Motor neuron (in vitro differentiated cells): ENCODE data around the gene KLK10. TPM values are rescaled to one million over a fixed set of nuclear protein-coding genes. Genes with fewer than 3 reads are reported as not detected.
"Not testable (repeated sequence)": the region's sequence is repeated elsewhere in the genome, so short reads cannot be mapped to it uniquely, and the experiment has no call there.

Experiments used
- ATAC-seq, 8 experiments: fragments of 200-7000 bp; cut with Tn5 transposase; replicated peaks in 6 of 8; 2 replicates each; pipeline ENCODE4 v1.8.0; 2021; ENCODE audit warnings: mild to moderate bottlenecking in 8 of 8, moderate library complexity in 8 of 8
- H3K27ac ChIP-seq, 2 donors: fragments of 250-450 bp; sonication (Bioruptor Pico); 2 replicates each; pipeline ENCODE4 v1.9.0; 2021; ENCODE audit warnings: antibody characterized with exemption in 2 of 2, mild to moderate bottlenecking in 2 of 2, moderate library complexity in 1 of 2
- H3K4me1 ChIP-seq, 2 donors: fragments of 250-450 bp; sonication (Bioruptor Pico); replicated peaks in 1 of 2; 2 replicates each; pipeline ENCODE4 v1.6.1; 2021; ENCODE audit warnings: antibody characterized with exemption in 2 of 2, mild to moderate bottlenecking in 2 of 2, moderate library complexity in 1 of 2
- H3K4me3 ChIP-seq, 5 donors: fragments of 250-450 bp; sonication (Bioruptor Pico); 2 replicates each; pipeline ENCODE4 v1.9.0; 2021; ENCODE audit warnings: antibody characterized with exemption in 5 of 5, mild to moderate bottlenecking in 5 of 5, moderate library complexity in 4 of 5
- WGBS, 10 experiments: fragments of 450-650 bp; shearing (Covaris generic); methylation state at CpG; one replicate each; pipeline ENCODE4 v1.0.0; 2022; 5-methylcytosine and 5-hydroxymethylcytosine counted together
- in situ Hi-C, 9 experiments: fragments of 400-800 bp; cut with MboI; loops; one replicate each; pipeline ENCODE4 v1.15.0; 2021; ENCODE audit warnings: low sequenced_read_pairs in 9 of 9, low pct_unique_long_range_greater_than_20kb in 2 of 9; ENCODE audit not compliant: unreplicated experiment in 9 of 9
- total RNA-seq, 8 experiments: library from RNA; unstranded; fragments of 300-600 nt; gene quantifications; 2 replicates each; pipeline versions ENCODE4 v1.2.3 to v1.2.4, GENCODE V29; 2022

KLK10 gene
- total RNA-seq, 8 experiments from 2014 or later = 0.14 to 0.81 (median 0.37) TPM

DNA sequence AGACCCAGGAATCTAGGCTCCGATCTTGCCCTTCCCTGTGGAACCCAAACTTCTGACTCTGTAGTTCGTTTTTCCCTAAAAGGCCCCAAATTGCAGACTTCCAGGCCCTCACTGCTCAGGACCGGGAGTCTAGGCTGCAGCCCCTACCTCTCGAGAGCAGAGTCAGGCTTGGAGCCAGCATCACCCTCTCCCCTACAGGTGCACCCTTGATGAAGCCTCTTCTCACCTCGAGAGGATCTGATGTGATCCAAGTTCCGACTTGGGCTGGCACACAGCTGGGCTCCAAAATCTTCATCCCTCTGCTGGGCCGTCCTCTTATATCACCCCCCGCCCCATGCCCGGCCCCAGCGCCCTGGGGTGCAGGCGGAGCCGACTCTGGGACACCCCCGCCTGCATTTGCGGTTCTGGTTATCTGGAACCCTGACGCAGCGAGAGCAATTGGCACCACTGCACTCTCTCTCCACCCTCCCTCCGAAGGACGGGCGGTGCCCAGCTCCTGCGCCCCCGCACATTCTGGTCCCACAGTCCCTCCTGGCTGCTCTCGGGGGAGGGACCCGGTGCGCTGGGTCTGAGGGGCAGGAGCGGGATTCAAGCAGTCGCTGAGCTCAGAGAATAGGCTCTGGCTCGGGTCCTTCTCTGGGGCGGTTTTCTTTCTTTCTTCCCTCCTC lies 35.8 kb downstream of the KLK10 start, which contains the start of gene KLK7:
Gene KLK7 (minus strand): TSS at position 293 of the 668 bp plus-strand sequence. CDS start 1,518 bp downstream, outside the sequence.
- no peaks in the 10 kb centered on the region for H3K4me1 ChIP-seq
- no peak within 1 kb of the TSS for H3K4me3 ChIP-seq
- in situ Hi-C loops = no loop called here
- ATAC-seq = no peak
- WGBS, 10 experiments = 8 to 20% (median 18%) methylated on average over 1 to 7 of the region's 28 CpGs; no CpG with 5 or more reads in 6 of the 10 experiments
- H3K27ac ChIP-seq = no peak within 1 kb of the TSS

- no peaks in the 10 kb centered on the region for H3K4me1 ChIP-seq
- no peak overlapping the region for H3K27ac ChIP-seq
- 33 to 67% (median 60%) methylated on average over 1 of the region's 4 CpGs; no CpG with 5 or more reads in 7 of the 10 experiments for WGBS, 10 experiments
- no peak for ATAC-seq
- no peak overlapping the region for H3K4me3 ChIP-seq
- in situ Hi-C loops = no loop called here
These were observed 37.3 kb downstream of the KLK10 start for GRCh38 chr19:50982186-50982585.

DNA sequence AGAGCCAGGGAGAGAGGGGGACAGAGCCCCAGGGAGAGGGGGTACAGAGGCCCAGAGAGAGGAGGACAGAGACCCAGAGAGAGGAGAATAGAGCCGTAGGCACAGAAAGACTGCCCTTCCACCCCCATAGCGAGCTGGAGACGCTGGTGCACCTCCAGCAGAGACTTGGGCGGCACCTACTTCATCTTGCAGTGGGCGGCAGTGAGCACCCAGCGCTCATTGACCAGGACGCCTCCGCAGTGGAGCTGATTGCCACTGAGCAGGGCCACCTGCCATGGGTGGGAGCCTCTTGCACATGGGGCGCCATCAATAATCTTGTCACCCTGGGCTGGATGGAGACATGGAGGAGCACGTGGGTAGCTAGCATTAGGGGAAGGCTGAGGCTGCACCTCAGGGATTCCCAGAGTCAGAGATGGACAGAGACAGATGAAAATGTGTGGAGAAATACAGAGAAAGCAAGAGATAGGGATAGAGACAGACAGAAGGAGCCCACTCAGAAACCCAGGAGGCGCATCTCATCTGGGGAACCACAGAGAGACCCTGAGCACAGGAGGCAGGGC lies 37.8 kb downstream of the KLK10 start:
- no peak for ATAC-seq
- 0 to 60% (median 20%) methylated on average over 1 to 4 of the region's 11 CpGs; no CpG with 5 or more reads in 3 of the 10 experiments for WGBS, 10 experiments
- no peak overlapping the region for H3K4me3 ChIP-seq

GRCh38 chr19:50980208-50980607 lies 39.3 kb downstream of the KLK10 start:
- ATAC-seq = peak in 2 of 8 experiments; percentile 43 to 57
- Histone ChIP-seq H3K4me1 (no peaks in the 10 kb centered on the region), H3K4me3 (no peak overlapping the region), H3K27ac (no peak overlapping the region)
- WGBS, 10 experiments = 80% methylated on average over 1 of the region's 13 CpGs; no CpG with 5 or more reads in 9 of the 10 experiments
- in situ Hi-C loops = no loop called here

More for the DNA sequence above, 37.8 kb downstream of the KLK10 start:
- H3K27ac ChIP-seq = no peak overlapping the region
- in situ Hi-C loops = no loop called here
- no peaks in the 10 kb centered on the region for H3K4me1 ChIP-seq

DNA sequence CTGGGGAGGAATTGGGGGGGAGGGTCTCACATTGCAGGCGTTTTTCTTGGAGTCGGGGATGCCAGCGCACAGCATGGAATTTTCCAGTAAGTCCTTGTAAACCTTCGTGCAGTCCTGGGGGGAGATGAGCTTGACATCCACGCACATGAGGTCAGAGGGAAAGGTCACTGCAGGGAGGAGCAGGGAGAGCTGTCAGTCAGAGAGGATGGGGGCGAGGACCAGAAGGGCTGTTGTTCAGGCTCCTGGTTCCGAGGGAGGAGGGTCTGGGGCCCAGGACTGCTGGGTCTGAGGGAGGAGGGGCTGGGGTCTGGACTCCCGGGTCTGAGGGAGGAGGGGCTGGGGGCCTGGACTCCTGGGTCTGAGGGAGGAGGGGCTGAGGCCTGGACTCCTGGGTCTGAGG lies 39.8 kb downstream of the KLK10 start:
- WGBS, 10 experiments = 30% methylated on average over 2 of the region's 8 CpGs; no CpG with 5 or more reads in 9 of the 10 experiments
- Histone ChIP-seq H3K27ac (no peak overlapping the region), H3K4me3 (no peak overlapping the region), H3K4me1 (no peaks in the 10 kb centered on the region)
- in situ Hi-C loops = no loop called here
- ATAC-seq = no peak

DNA sequence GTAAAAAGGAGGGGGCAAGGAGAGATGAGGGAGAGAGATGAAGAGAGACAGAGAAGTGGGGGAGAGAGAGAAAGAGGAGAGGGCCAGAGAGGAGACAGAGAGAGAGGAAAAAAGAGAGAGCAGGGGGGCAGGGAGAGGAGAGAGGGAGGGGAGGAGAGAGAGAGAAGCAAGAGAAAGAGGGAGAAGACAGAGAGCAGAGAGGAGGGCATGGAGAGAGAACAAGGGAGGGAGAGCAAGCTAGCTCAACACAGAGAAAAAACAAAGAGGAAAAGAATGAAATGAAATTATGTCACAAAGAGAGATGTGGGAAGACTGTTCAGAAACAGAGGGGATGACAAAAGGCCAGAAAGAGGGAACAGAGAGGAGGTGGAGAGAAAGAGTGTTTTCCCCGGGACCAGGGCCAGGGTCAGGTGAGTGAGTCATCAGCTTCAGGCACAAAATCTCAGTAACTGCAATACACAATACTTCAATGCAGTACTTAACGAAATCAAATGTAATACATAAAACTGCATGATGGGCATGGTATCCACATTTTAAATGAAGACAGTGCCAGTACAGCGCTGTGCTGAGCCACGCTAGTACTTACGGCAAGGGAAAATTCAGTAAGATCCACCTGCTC lies 40.6 kb downstream of the KLK10 start:
- in situ Hi-C loops = no loop called here
- no peaks in the 10 kb centered on the region for H3K4me1 ChIP-seq
- peak in 2 of 8 experiments; percentile 26 to 40 for ATAC-seq
- H3K4me3 ChIP-seq = no peak overlapping the region
- H3K27ac ChIP-seq = no peak overlapping the region
- 4 to 91% (median 57%) methylated on average over 1 to 5 of the region's 5 CpGs; no CpG with 5 or more reads in 1 of the 10 experiments for WGBS, 10 experiments

- 0 to 92% (median 55%) methylated on average over 1 to 4 of the region's 4 CpGs; no CpG with 5 or more reads in 2 of the 10 experiments for WGBS, 10 experiments
- no peak for ATAC-seq
These were observed 41.9 kb downstream of the KLK10 start for GRCh38 chr19:50977626-50978025.

GRCh38 chr19:50975766-50976165 lies 43.7 kb downstream of the KLK10 start:
- peak in 1 of 8 experiments; percentile 51 for ATAC-seq
- H3K4me1 ChIP-seq = no peaks in the 10 kb centered on the region
- WGBS, 10 experiments = 0 to 60% (median 32%) methylated on average over 1 to 5 of the region's 8 CpGs; no CpG with 5 or more reads in 5 of the 10 experiments
- in situ Hi-C loops = no loop called here
- no peak overlapping the region for H3K4me3 ChIP-seq
- H3K27ac ChIP-seq = no peak overlapping the region

More at GRCh38 chr19:50977626-50978025, 41.9 kb downstream of the KLK10 start:
- Histone ChIP-seq H3K27ac (no peak overlapping the region), H3K4me1 (no peaks in the 10 kb centered on the region), H3K4me3 (no peak overlapping the region)
- in situ Hi-C loops = no loop called here

GRCh38 chr19:50974702-50975556 lies 44.6 kb downstream of the KLK10 start:
- Histone ChIP-seq H3K4me1 (no peaks in the 10 kb centered on the region), H3K27ac (no peak overlapping the region), H3K4me3 (no peak overlapping the region)
- no peak for ATAC-seq
- in situ Hi-C loops = no loop called here
- WGBS, 10 experiments = 0 to 40% (median 33%) methylated on average over 1 of the region's 9 CpGs; no CpG with 5 or more reads in 7 of the 10 experiments

DNA sequence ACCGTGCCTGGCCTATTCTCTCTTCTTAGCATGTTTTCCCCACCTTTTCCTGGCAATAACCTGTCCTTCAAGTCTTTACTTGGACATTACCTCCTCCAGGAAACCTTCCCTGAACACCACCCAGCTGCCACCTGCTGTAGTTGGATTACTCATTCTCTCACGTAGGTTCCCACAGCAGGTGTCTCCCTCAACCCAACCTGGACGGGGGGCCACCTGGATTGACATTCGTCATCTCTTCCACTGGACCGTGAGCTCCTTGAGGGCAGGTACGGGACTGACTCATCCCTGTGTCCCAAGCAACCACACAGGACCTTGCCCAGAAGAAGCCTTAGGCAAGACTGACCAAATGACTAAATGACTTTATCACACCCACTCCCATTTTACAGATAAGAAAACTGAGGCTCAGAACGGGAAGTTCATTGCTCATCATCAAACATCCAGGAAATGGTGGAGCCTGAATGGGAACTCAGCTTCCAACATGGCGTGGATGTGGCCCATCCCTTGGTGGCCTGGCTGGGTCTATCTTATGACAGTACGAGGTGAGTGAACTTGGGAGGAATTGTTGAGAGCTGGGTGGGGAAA lies 46.6 kb downstream of the KLK10 start:
- H3K4me3 ChIP-seq = no peak overlapping the region
- H3K4me1 ChIP-seq = no peaks in the 10 kb centered on the region
- in situ Hi-C loops = no loop called here
- WGBS, 10 experiments = 17 to 80% (median 60%) methylated on average over 1 to 7 of the region's 9 CpGs; no CpG with 5 or more reads in 2 of the 10 experiments
- no peak overlapping the region for H3K27ac ChIP-seq
- ATAC-seq = no peak

DNA sequence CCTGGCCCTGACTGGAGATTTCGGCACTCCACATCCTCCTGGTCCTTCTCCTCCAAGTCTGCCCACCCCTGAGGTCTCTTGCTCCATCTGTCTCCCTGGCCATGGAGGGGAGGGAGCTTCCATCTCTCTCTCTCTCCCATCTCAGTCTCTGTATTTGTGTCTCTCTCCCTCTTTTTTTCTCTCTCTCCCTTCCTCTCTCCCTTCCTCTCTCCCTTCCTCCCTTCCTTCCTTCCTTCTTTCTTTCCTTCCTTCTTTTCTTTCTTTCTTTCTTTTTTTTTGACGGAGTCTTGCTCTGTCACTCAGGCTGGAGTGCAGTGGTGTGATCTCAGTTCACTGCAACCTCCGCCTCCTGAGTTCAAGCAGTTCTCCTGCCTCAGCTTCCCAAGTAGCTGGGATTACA lies 49.7 kb downstream of the KLK10 start:
- H3K27ac ChIP-seq, ATAC-seq, H3K4me1 ChIP-seq, in situ Hi-C loops, H3K4me3 ChIP-seq: not testable (repeated sequence)
- WGBS, 10 experiments = 17 to 84% (median 45%) methylated on average over 1 to 3 of the region's 3 CpGs; no CpG with 5 or more reads in 3 of the 10 experiments

- Histone ChIP-seq H3K4me1 (no peaks in the 10 kb centered on the region), H3K27ac (no peak within 1 kb of the TSS), H3K4me3 (no peak within 1 kb of the TSS)
- ATAC-seq = no peak
- in situ Hi-C loops = no loop called here
- WGBS, 10 experiments = 27 to 86% (median 60%) methylated on average over 1 to 4 of the region's 19 CpGs; no CpG with 5 or more reads in 6 of the 10 experiments
These were observed 50.1 kb downstream of the KLK10 start, which contains the start of gene KLK6 for GRCh38 chr19:50969413-50969760. Gene KLK6 (minus strand): TSS chr19:50969591. CDS start chr19:50968104, 1,487 bp downstream.
